ENCODE measurements around the gene PCDHAC1. TPM values are rescaled to one million over a fixed set of nuclear protein-coding genes. Genes with fewer than 3 reads are reported as not detected.

PCDHAC1 gene
- total and polyA plus RNA-seq, 2 of the 4 experiments (the other 2 are of a cell fraction), result under 0.01 TPM; not detected in 1

- Histone ChIP-seq H3K18ac (ENCODE audit: low read depth, low read length) (no peak overlapping the region), H3K27ac (ENCODE audit: insufficient read depth, low read length) (no peak overlapping the region), H2BK20ac (ENCODE audit: low read depth, low read length) (no peak overlapping the region), H3K14ac (replicated peaks; ENCODE audit: low read depth, low read length) (no peak overlapping the region), H2BK120ac (ENCODE audit: low read depth, low read length) (no peak overlapping the region), H3K4me1 (ENCODE audit: control insufficient read depth, insufficient read depth, low read length) (no peaks in the 10 kb centered on the region), H2BK5ac (ENCODE audit: low read depth, low read length, poor library complexity, severe bottlenecking) (no peak overlapping the region), H3K9me3 (ENCODE audit: control insufficient read depth, insufficient read depth, low read length) (peaks cover 33% of the 10 kb centered on the region), H2BK15ac (ENCODE audit: low read depth, low read length) (no peak overlapping the region), H2AK5ac (ENCODE audit: low read depth, low read length) (no peak overlapping the region), H3K4ac (ENCODE audit: low read depth, low read length) (no peak overlapping the region), H3K4me2 (ENCODE audit: low read depth, low read length) (no peak overlapping the region), H4K5ac (ENCODE audit: low read depth, low read length) (no peak overlapping the region), H3K23ac (ENCODE audit: low read depth, low read length) (no peak overlapping the region), H3K36me3 (ENCODE audit: control insufficient read depth, insufficient read depth, low read length) (no peaks in the 10 kb centered on the region), H4K91ac (ENCODE audit: insufficient read depth, low read depth, low read length) (no peak overlapping the region), H3K79me1 (ENCODE audit: low read depth in 1 of 2, low read length in 2 of 2) (no peaks in the 10 kb centered on the region), H2AFZ (replicated peaks; ENCODE audit: low read length, poor library complexity) (no peak overlapping the region), H3K9me1 (ENCODE audit: insufficient read depth, low read length) (no peaks in the 10 kb centered on the region), H3K4me3 (ENCODE audit: insufficient read depth, low read depth, low read length) (no peak overlapping the region), H4K20me1 (ENCODE audit: insufficient read depth, low read length) (no peaks in the 10 kb centered on the region), H3K27me3 (ENCODE audit: control insufficient read depth, insufficient read depth, low read length) (no peaks in the 10 kb centered on the region), H4K8ac (ENCODE audit: low read depth in 2 of 2, low read length in 2 of 2) (no peak overlapping the region), H2AK9ac (replicated peaks; ENCODE audit: low read depth, low read length, poor library complexity) (no peak overlapping the region), H3K56ac (ENCODE audit: extremely low read depth, insufficient read depth, low read length) (no peak overlapping the region), H3K9ac (ENCODE audit: low read depth, low read length) (no peak overlapping the region)
- intact Hi-C loops (cut with micrococcal nuclease) (no loop called here), in situ Hi-C loops (cut with MboI; ENCODE audit: low sequenced_read_pairs) (no loop called here), dilution Hi-C loops (cut with HindIII; ENCODE audit: low sequenced_read_pairs, unreplicated experiment) (no loop called here)
- ATAC-seq (ENCODE audit: low read depth) (no peak), DNase-seq (no peak)
- POLR2A ChIA-PET (ENCODE audit: unreplicated experiment), result no interaction called here
- CTCF ChIA-PET, result no interaction called here
- no TSS peak for BruUV-seq (replicated peaks)
- WGBS, 2 experiments (ENCODE audit: extremely low coverage in 2 of 2, insufficient read length in 1 of 2), result no CpG with 5 or more reads among the region's 9 CpGs
- TF ChIP-seq MXI1 (IDR thresholded peaks at IDR 0.05; ENCODE audit: borderline replicate concordance, low read depth, low read length) (no peak), MAFK (IDR thresholded peaks at IDR 0.05; ENCODE audit: low read depth, low read length) (no peak), RAD21 (IDR thresholded peaks at IDR 0.05; ENCODE audit: low read length) (no peak), SMC3 (IDR thresholded peaks at IDR 0.05; ENCODE audit: low read depth, low read length) (no peak), USF2 (IDR thresholded peaks at IDR 0.05; ENCODE audit: low read depth, low read length) (no peak)
Observed at GRCh38 chr5:140965905-140966292, 39.8 kb downstream of the PCDHAC1 start.

Measured in IMR-90 (cell line).